ENCODE data around the gene PLCD3. TPM values are rescaled to one million over a fixed set of nuclear protein-coding genes. Genes with fewer than 3 reads are reported as not detected.

The PLCD3 gene
- total and polyA plus RNA-seq, 2 of the 13 experiments (the other 11 are each of a cell fraction or from before 2014, with no cell fraction given): 11.3 to 39.1 TPM

DNA sequence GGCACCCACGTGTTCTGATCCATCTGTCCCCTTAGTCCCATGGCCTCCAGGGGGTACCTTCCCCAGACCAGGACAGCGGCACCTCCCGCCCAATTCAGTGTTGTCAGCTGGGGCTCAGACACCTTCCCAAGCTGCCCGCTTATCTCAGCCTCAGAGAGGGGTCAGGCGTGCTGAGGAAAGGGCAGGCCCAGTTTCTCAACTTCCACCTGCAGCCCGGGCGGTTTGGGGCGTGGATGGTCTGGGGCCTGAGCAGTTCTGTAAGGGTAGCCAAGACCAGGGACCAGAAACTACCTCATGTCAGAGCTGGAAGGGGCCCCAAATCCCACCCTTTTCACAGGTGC, 5.1 kb downstream of the PLCD3 start (continued):
- TF ChIP-seq, protein P1, sequence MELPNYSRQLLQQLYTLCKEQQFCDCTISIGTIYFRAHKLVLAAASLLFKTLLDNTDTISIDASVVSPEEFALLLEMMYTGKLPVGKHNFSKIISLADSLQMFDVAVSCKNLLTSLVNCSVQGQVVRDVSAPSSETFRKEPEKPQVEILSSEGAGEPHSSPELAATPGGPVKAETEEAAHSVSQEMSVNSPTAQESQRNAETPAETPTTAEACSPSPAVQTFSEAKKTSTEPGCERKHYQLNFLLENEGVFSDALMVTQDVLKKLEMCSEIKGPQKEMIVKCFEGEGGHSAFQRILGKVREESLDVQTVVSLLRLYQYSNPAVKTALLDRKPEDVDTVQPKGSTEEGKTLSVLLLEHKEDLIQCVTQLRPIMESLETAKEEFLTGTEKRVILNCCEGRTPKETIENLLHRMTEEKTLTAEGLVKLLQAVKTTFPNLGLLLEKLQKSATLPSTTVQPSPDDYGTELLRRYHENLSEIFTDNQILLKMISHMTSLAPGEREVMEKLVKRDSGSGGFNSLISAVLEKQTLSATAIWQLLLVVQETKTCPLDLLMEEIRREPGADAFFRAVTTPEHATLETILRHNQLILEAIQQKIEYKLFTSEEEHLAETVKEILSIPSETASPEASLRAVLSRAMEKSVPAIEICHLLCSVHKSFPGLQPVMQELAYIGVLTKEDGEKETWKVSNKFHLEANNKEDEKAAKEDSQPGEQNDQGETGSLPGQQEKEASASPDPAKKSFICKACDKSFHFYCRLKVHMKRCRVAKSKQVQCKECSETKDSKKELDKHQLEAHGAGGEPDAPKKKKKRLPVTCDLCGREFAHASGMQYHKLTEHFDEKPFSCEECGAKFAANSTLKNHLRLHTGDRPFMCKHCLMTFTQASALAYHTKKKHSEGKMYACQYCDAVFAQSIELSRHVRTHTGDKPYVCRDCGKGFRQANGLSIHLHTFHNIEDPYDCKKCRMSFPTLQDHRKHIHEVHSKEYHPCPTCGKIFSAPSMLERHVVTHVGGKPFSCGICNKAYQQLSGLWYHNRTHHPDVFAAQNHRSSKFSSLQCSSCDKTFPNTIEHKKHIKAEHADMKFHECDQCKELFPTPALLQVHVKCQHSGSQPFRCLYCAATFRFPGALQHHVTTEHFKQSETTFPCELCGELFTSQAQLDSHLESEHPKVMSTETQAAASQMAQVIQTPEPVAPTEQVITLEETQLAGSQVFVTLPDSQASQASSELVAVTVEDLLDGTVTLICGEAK (IDR thresholded peaks at IDR 0.05): no peak
- TF ChIP-seq, protein P1 (CRISPR knock-in tag; IDR thresholded peaks at IDR 0.05): peak; percentile 41; the same call in 1 of the 2 replicates
- TF ChIP-seq NR2F6 (IDR thresholded peaks at IDR 0.05): no peak
- no peak for TF ChIP-seq NR2F6 (CRISPR knock-in tag; IDR thresholded peaks at IDR 0.05)
- 0 out of 2 replicates have a peak, but pooled peaks have one; percentile 42 for TF ChIP-seq AKAP8 (CRISPR knock-in tag; IDR thresholded peaks at IDR 0.05)
- TF ChIP-seq, protein P2, sequence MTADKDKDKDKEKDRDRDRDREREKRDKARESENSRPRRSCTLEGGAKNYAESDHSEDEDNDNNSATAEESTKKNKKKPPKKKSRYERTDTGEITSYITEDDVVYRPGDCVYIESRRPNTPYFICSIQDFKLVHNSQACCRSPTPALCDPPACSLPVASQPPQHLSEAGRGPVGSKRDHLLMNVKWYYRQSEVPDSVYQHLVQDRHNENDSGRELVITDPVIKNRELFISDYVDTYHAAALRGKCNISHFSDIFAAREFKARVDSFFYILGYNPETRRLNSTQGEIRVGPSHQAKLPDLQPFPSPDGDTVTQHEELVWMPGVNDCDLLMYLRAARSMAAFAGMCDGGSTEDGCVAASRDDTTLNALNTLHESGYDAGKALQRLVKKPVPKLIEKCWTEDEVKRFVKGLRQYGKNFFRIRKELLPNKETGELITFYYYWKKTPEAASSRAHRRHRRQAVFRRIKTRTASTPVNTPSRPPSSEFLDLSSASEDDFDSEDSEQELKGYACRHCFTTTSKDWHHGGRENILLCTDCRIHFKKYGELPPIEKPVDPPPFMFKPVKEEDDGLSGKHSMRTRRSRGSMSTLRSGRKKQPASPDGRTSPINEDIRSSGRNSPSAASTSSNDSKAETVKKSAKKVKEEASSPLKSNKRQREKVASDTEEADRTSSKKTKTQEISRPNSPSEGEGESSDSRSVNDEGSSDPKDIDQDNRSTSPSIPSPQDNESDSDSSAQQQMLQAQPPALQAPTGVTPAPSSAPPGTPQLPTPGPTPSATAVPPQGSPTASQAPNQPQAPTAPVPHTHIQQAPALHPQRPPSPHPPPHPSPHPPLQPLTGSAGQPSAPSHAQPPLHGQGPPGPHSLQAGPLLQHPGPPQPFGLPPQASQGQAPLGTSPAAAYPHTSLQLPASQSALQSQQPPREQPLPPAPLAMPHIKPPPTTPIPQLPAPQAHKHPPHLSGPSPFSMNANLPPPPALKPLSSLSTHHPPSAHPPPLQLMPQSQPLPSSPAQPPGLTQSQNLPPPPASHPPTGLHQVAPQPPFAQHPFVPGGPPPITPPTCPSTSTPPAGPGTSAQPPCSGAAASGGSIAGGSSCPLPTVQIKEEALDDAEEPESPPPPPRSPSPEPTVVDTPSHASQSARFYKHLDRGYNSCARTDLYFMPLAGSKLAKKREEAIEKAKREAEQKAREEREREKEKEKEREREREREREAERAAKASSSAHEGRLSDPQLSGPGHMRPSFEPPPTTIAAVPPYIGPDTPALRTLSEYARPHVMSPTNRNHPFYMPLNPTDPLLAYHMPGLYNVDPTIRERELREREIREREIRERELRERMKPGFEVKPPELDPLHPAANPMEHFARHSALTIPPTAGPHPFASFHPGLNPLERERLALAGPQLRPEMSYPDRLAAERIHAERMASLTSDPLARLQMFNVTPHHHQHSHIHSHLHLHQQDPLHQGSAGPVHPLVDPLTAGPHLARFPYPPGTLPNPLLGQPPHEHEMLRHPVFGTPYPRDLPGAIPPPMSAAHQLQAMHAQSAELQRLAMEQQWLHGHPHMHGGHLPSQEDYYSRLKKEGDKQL (CRISPR knock-in tag; IDR thresholded peaks at IDR 0.05; ENCODE audit: low read depth): no peak
- TF ChIP-seq ZNF572 (CRISPR knock-in tag; IDR thresholded peaks at IDR 0.05): peak; percentile 73; the same call in 1 of the 2 replicates
- TF ChIP-seq KLF16 (CRISPR knock-in tag; IDR thresholded peaks at IDR 0.05): 0 out of 4 replicates have a peak, but pooled peaks of 1 of the 2 experiments have one; percentile 34
- TF ChIP-seq ZFY (CRISPR knock-in tag; IDR thresholded peaks at IDR 0.05): peak; percentile 45; the same call in 1 of the 2 replicates
- no peak for TF ChIP-seq RXRB (CRISPR knock-in tag; IDR thresholded peaks at IDR 0.05; ENCODE audit: borderline replicate concordance)
- no peak for TF ChIP-seq ZNF879 (CRISPR knock-in tag; IDR thresholded peaks at IDR 0.05)
- TF ChIP-seq ZNF776 (CRISPR knock-in tag; IDR thresholded peaks at IDR 0.05): 0 out of 2 replicates have a peak, but pooled peaks have one; percentile 8
- 0 out of 2 replicates have a peak, but pooled peaks have one; percentile 61 for TF ChIP-seq ZNF138 (CRISPR knock-in tag; IDR thresholded peaks at IDR 0.05; ENCODE audit: low read depth)
- TF ChIP-seq KLF6 (CRISPR knock-in tag; IDR thresholded peaks at IDR 0.05): no peak
- TF ChIP-seq SIX4 (CRISPR knock-in tag; IDR thresholded peaks at IDR 0.05): no peak
- no peak for TF ChIP-seq MXD4 (CRISPR knock-in tag; IDR thresholded peaks at IDR 0.05)
